Activated CD4-positive, alpha-beta T cell treated with anti-CD3 and anti-CD28 coated beads for 4 hours (primary cell): ENCODE results near the gene SLC25A13.
"Not testable (repeated sequence)": the region's sequence is repeated elsewhere in the genome, so short reads cannot be mapped to it uniquely, and the experiment has no call there.

Experiments used
- DNase-seq, 2 donors: peaks; one replicate each; pipeline ENCODE4 v3.0.0-alpha.2; 2020

Gene SLC25A13

DNA sequence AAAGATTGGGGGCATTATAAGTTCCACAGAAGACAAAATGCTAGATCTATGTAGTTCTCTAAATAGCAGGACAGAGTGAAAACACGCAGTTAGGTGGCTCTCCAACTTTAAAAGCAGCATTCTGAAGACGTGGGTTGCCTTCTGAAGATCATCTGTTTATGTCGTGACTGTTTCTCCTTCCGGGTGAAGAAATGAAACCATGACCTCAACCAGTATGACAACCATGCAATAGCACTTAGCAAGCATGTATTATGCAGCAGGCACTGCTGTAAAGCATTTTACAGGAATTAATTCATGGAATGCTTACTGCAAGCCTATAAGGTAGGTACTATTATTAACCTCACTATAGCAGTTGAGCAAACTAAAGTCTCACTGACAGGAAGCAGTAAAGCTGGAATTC is 125.2 kb downstream of the SLC25A13 start:
- no peak for DNase-seq

DNA sequence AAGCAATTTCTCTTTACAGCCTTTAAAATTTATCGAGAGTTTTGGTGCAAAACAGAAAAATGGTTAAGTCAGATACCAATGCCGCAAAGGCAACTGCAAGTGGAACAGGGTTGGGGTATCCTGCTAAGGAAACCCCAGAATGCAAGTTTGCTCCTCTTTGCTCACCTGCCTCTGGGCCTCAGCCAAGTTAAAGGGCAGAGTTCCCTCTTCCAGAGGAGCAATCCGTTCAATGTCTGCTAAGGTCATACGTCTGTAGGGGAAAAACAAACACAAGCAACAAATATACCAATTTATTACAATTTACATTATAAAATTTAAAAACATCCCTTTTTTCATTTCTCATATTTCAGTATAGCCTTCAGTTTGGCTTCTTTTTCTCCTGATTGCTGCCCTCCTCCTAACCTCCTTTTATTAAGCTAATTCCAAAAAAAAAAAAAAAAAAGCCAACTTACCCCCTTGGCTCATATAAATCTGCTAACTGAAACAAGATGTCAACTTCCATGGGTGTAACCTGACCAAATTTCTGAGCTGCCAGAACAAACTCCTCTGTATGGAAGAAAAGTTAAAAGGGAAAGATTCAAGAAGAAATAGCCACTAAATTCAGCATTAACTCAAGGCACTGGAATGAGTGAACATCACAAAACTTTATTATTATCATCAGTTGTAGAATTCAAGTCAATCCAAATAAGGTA is 132.6 kb downstream of the SLC25A13 start:
- no peak for DNase-seq

DNA sequence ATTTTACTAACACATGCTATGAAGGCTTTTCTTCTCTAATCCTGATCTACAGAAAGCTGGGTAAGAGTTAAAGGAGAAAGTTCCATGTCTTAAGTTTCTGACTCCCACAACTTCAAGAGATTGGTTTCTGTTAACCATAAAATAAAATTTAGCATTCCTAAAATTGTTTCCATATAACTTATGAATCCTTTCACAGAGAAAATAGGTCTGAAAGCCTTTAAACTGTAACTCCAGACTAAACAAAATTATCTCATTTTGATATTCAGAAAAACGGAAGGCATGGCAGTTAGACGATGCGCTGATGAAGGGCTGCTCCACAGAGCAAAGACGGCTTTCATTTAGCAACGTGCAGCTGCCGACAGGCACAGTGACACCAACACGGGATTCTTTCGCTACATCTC is 133.3 kb downstream of the SLC25A13 start:
- no peak for DNase-seq

DNA sequence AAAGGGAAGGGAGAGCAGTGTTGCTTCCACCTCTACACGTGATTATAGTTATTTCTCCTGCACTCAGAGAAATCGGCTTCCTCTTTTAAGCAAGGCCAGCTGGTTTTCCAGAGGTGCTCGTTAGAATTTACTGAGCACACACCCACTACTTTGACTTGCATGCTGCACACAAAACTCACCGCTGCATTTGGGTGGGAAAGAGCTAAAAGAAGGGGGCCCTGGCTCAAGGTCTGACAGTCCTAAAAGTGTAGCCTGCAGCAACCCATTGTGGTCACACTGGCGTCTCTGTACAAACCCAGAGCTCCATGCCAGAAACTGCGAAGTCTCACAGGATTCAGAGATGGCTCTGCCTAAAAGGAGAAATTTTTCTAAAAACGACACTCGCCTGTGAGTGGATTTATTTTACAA is 133.7 kb downstream of the SLC25A13 start:
- no peak for DNase-seq

DNA sequence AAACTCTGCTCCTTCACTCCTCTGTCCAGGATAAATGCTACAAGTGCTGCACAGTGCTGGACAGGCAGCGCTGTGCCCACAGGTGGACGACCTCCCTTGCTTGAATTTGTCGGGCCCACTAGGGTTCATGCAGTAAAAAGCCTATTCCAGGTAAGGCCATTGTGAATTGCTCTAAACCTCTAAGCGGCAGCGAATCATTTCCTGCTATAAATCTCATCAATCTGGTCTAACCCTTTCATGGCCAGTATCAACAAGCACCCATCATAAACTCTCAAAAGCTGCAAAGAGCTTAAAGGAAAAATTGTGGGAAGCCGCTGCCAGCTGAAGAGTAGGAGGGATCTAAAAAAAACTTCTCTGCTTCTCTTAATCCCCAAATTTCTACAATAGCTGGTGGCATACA is 134.2 kb downstream of the SLC25A13 start:
- DNase-seq, result no peak

DNA sequence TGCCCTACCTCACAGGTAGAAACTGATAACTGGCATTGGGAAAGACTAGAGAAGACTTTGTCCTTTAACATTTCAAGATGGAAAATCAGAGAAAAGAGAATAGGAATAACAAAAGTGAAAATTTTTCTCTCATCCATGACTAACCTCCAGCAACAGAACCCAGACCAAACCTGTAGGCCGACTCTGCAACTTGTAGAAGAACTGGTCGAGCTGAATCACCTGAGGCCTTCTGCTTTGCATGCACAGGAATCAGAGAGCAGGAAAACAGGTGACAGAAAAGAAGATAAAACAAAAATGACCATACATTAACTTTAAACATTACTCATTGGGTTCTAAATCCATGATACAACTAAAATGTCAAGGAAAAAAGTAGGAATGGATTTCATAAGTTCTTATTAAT is 137.1 kb downstream of the SLC25A13 start:
- DNase-seq, result no peak

DNA sequence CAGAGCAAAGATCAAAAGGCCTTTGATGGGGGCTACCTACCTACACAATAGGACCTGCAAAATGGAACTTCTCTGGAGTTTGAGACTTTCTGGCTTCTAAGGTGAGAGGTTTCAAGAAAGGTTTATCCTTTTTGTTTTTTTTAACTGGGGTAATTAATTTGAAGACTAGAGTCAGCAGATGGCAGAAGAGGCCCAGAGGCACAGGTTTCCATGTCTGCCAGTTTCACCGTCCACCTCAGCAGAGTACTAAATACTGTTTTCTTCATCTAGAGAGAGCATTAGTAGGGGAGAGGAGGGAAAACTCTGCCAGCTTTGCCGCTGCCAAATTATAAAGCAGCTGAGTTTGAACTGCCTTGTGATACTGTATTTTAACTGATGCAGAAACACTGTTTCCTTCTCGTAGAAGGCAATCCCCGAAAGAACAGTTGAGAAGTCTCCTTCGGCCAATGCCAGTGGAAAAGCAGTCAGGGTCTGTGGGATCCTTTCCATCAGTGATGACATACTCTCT is 138.7 kb downstream of the SLC25A13 start:
- no peak for DNase-seq

DNA sequence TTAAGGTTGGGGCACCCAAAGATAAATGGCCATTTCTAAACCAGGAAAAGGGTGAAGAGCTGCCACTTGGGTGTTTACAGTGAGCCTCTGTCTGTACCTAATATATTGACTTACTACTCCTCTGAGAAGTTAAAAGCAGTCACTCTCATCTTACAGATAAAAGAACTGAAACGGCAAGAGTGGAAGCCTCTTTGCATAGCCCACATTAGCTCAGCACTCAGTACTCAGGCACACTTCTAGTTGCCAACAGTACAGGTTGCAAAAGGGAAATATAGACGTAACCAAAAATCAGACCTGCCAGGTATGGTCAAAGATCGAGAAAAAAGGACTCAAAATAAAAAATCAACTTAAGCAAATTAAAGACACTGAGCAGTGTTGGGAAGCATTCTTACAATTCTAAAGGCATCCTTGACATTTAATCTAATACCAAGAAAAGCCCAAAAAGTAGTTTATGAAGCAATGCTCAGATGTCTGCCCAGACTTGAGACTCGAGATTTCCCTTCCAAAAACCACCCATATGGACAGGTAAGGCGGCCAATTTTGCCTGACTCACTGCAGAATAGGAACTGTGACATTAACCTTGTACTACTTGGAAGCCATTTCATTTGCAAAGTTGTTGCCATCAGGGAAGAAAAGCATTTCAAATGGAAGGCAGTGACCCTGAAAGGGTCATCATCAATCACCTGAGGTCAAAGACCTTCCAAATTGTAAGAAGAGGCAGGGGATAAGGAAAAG is 139.3 kb downstream of the SLC25A13 start:
- DNase-seq, result no peak

DNA sequence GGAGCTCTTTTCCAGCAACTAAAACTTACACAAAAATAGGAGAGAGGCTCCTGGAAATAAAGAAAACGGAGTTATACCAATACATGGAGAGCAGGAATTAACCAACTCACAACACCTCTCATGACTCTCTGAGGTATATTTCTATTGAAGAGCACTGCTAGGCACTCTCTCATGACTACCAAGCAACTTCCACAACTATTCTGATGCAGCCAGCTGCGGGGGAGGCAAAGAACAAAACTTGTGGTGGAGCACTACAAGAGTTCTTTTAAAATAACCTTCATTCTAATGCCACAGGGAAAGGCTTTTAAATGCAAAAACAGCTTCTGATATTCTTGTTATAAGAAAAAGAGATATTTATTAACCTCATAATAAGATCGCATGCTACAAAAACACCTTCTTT is 140.7 kb downstream of the SLC25A13 start:
- no peak for DNase-seq

DNA sequence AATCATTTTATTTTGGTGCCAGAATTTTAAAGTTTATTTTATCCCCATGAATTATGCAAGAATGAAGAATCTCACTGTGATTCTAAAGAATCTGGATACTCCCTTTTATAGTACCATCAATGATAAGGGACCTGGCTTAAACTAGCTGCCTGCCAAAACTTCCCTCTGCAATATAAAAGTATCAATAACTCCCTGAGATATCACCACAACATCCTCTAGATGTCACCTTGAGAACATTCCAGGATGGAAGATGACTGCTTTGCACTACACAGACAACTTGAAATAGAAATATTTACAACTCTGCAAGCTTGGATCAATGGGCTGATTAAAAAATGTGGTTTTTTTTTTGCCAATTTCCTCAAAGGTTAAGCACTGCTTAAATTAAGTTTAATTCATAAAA is 142.1 kb downstream of the SLC25A13 start:
- DNase-seq, result no peak

DNA sequence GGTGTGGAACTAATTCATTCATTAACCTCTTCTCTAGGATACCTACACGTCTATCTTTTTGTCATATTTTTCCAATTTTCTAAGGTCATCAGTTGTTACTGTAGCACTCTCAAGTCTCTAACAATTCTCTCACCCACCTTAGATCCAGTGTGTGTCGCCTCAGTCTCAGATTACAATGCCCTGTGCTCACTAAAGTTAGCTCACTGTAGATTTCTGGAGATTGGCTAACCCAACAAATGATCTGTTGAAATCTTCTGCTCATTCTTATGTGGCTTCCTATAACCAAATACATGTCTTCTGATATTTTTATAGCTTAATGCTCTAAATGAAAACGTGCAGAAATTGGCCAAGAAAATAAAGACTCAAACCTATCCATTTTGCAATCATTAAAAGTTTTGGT is 142.6 kb downstream of the SLC25A13 start:
- DNase-seq, result no peak

DNA sequence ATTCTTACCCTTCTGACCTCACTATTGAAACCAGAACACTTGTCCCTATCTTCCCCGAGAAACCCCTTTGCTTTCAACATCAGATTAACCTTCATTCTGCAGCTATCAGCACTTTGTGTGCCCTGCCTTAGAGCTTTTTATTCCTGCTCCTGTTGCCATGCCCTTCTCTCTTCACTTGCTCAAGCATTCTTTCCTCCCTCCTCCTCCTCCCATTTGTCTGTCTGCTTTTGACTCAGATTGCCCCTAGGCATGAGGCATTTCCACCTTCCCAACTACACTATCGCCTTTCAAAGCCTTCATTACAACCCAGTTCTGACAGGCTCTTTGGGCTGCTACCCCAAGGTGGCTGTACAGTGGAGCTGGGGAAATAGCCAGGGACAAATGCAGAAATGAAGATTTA is 143.3 kb downstream of the SLC25A13 start:
- no peak for DNase-seq

DNA sequence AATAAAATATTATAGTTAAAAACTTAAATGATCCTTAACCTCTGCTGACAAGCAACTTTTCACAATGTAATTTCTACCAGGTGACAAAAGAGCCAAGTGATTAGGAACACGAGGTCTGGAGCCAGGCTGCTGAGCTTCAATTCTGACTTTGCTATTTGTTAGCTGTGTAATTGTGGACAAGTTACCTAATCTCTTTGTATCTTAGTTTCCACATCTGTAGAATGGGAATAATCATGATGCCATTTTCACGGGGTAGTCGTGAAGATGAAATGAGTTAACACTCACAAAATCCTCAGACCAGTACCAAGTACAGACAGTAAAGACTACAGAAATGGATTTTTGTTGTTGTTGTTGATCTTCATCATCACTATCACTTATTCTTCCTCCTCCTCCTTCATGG is 144.5 kb downstream of the SLC25A13 start:
- DNase-seq, result no peak

DNA sequence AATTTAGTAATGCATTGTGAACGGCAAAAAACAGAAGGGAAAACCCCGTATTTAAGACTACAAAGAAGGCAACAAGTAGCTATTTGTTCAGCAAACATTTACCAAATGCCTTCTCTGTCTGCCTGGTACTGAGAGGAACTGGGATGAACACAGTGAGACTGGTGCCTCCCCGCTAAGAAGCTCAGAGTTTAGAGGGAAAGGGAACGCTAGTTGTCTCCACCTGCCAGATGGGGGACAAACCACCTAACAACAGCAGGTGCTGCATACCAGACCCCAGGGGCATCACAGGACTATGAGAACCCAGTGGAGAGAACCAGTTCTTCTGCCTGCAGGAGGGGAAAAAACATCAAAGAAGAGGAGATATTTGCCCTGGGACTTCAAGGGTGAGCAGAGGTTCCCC is 147.1 kb downstream of the SLC25A13 start:
- no peak for DNase-seq

DNA sequence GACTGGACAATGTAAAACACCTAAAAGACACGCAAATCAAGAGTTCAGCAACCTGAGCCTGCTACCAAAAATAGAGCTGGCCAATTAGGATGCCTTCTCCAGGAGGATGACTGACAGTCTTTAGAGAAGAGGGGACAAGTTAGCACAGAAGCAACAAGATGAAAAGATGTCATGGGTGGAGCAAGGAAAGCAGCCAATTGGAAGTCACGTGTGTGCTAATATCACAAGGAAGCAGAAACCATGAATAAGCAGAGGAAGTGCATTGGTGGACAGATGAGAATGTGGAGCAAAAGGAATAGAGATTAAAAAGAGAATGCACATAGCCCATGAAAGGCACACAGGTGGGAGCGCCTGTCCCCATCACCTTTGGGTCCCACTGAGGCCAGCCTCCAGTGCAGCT is 148.1 kb downstream of the SLC25A13 start:
- no peak for DNase-seq

DNA sequence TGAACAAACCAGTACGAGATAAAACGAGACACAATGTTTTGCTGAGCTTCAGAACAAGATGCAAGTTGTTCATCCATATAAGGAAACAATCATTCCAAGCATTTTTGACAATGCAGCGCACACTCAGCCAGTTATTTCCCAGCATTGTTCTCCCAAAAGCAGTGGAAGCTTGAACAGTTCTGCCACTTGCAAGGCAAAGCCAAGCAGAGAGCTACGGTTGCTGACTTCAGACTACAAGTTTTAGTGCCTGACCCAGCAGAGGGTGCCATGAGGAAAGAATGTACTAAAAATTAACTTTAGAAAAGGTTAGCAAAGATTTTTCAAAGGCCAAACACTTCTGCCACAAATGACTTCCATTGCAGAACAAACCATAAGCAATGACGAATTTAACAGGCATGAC is 152.5 kb downstream of the SLC25A13 start:
- DNase-seq, result no peak

DNA sequence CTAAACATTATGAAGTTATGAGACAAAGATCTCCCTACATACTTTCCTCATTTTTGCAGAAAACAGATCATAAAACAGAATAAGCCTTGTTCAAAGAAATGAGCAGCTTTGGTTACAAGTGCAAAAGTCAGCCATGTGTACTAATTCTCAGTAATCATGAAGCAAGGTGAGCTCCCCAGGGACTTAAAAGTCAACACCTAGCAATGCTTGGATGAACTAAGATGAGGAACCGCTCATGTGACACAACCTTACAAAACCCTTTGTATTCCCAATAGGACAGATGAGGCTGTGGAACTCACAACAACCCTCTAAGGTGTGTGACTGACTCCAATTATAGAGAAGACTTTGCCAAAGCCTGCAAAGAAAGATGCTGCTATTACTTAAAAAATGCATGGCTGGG is 154.5 kb downstream of the SLC25A13 start:
- no peak for DNase-seq

DNA sequence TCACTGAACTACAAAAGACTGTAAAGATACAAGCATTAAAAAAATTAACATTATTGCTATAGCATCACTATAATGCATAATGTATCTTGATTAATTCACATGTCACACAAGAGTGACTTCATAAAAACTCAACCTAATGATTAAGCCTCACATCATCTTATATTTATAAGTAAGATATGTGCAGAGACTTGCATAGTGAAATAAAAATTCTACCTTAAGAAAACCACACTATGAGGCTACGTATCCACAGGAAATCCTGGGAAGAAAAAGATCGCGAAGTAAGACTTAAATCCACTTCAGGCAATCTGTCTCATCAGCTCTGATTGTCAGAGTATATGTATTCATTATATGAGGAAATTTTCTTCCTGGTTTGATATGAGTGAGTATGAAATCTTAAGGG is 160.0 kb downstream of the SLC25A13 start:
- no peak for DNase-seq

DNA sequence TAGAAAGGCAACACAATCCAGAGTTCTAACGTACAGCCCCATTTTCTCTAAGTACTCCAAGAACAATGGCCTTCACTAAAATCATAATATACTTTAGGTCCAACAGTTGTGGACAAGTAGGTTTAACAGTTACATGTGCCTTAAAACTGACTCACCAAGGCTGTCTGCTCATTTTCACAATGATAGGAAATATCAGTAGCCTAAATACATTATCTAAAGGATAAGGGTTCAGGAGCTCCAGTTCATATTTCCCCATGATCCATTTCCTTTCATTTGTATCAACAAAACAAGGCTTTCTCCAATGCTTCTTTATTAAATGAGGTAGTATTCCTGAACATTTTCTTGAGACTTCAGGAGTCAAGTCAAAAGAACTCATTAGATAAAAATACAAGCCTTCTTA is 164.0 kb downstream of the SLC25A13 start:
- DNase-seq, result no peak

DNA sequence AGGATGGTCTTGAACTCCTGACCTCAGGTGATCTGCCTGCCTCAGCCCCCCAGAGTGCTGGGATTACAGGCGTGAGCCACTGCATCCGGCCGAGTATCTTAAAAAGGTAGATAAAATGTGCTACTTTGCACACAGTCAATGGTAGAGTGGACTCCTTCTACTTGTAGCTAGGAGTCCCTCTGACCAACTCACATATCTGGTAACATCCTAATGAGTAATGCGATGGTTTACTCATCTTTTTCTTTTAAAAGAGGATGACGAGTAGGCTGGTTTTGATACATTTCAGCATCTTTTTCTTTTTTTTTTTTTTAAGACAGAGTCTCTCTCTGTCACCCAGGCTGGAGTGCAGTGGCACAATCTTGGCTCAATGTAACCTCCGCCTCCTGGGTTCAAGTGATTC is 167.4 kb downstream of the SLC25A13 start:
- DNase-seq, result not testable (repeated sequence)

DNA sequence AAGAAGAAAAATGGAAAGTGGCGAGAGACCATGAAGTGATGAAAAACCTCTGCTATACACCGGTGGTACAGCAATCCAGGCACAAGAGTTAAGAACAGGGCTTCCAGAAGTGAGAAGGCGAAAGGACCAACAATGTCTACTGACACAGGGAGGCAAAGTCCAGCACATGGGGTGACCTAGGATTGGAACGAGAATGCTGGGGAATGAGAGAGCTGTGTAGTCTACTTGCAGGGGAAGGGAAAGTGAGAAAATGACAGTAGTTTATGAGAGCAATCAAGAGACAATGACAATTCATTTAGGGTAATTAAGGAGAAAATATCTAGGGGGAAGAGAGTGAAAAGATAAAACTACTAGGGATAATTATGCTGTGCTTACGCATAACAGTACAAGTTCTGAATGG is 169.2 kb downstream of the SLC25A13 start:
- DNase-seq, result no peak

DNA sequence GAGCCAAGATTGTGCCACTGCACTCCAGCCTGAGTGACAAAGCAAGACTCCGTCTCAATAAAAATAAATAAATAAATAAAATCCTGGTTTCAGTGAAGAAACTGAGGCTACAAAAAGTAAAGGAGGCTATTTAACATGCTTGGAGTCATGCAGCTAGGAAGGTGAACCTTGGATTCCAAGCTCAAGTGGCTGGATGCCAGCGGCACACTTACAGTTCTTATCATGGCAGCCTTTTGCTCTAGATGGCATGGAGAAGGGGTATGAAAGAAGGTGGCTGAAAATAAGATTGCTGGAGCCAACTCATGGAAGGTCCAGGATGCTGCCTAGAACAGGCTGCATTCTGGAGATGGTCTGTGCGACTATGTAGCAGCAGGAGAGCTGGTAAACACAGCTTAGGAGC is 170.0 kb downstream of the SLC25A13 start:
- no peak for DNase-seq

DNA sequence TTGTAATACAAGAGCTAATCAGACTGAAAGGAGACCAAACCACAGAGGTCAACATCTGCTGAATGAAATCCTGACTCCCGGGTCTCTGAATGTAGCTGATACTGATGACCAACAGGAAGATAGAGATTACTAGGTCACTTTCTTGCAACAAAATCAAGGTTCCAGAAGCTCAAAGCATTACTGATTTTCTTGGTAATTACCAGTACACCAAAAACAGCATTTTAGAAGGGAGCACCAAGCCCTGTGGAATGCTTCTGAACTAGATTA is 177.7 kb downstream of the SLC25A13 start:
- DNase-seq, result no peak

DNA sequence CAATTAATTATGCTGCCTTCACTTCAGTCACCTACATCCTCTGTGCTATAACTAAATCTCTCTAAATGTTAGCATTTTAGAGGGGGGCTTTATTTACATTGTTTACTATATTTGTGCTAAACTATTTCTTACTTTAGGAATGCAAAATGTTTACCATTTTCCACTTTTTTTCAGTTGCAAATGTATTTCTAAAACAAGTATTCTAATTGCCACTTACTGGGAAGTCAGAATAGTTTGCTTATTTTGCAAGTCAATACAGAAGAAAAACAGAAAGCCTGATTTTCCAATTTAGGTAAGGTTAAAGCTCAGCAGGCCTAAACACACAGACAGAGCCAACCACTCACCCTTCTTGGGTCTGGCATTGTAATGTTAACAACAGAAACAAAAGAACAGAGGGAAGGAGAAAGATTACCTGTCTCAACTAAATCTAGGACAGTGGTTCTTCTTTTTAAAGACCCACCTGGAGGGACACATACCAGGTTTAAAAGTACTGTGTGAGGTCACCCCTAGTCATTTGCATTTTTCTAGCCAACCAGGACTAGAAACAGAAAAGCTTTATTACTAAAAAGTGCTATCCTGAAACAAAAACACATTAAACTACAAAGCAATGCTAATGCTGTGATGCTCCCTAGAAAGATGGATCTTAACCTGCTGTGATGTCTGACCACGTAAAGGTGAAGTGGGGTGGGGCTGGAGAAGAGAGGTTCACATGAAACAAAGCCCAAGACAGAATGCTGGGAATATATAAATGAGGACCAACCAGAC is 178.2 kb downstream of the SLC25A13 start:
- DNase-seq, result no peak
